ENCODE measurements around the gene B4GALT5. TPM values are rescaled to one million over a fixed set of nuclear protein-coding genes. Genes with fewer than 3 reads are reported as not detected.
A peak's percentile ranks its signal among the peaks of the same experiment; 100 is the strongest.

Gene B4GALT5
- total RNA-seq, 2 donors from 2014 or later, result 62.1 to 74.9 TPM

GRCh38 chr20:49661560-49662329, 51.9 kb downstream of the B4GALT5 start:
- H3K4me3 Mint-ChIP-seq, result peak overlapping the region; percentile 82
- DNase-seq (ENCODE audit: low spot score) (no peak), ATAC-seq (peak; percentile 82 to 88)
- H3K9me3 Mint-ChIP-seq, result no peaks in the 10 kb centered on the region
- no peak overlapping the region for H3K27ac Mint-ChIP-seq
- no peaks in the 10 kb centered on the region for H3K27me3 Mint-ChIP-seq
- peaks cover 47 to 54% of the 10 kb centered on the region in 2 donors for H3K4me1 Mint-ChIP-seq (ENCODE audit: low read depth in 2 of 2)
- no peaks in the 10 kb centered on the region for H3K36me3 Mint-ChIP-seq

- ATAC-seq (no peak), DNase-seq (ENCODE audit: low spot score) (no peak)
- Mint-ChIP-seq H3K9me3 (no peaks in the 10 kb centered on the region), H3K27ac (no peak overlapping the region), H3K4me3 (no peak overlapping the region), H3K4me1 (ENCODE audit: low read depth in 2 of 2) (peaks cover 48 to 56% of the 10 kb centered on the region in 2 donors), H3K27me3 (no peaks in the 10 kb centered on the region), H3K36me3 (peaks cover 8% of the 10 kb centered on the region)
Measured at GRCh38 chr20:49660912-49661311, 52.8 kb downstream of the B4GALT5 start.

GRCh38 chr20:49659056-49659455, 54.6 kb downstream of the B4GALT5 start:
- DNase-seq (ENCODE audit: low spot score) (no peak), ATAC-seq (no peak)
- Mint-ChIP-seq H3K9me3 (no peaks in the 10 kb centered on the region), H3K27ac (no peak overlapping the region), H3K4me3 (no peak overlapping the region), H3K36me3 (peaks cover 15% of the 10 kb centered on the region), H3K4me1 (ENCODE audit: low read depth in 2 of 2) (peaks cover 44 to 46% of the 10 kb centered on the region in 2 donors), H3K27me3 (no peaks in the 10 kb centered on the region)

GRCh38 chr20:49658508-49658907, 55.2 kb downstream of the B4GALT5 start:
- no peak for DNase-seq (ENCODE audit: low spot score)
- H3K36me3 Mint-ChIP-seq, result peaks cover 21% of the 10 kb centered on the region
- no peaks in the 10 kb centered on the region for H3K27me3 Mint-ChIP-seq
- no peaks in the 10 kb centered on the region for H3K9me3 Mint-ChIP-seq
- ATAC-seq, result no peak
- no peak overlapping the region for H3K27ac Mint-ChIP-seq
- no peak overlapping the region for H3K4me3 Mint-ChIP-seq
- peaks cover 42 to 46% of the 10 kb centered on the region in 2 donors for H3K4me1 Mint-ChIP-seq (ENCODE audit: low read depth in 2 of 2)

GRCh38 chr20:49657118-49657901, 56.4 kb downstream of the B4GALT5 start:
- Mint-ChIP-seq H3K36me3 (peaks cover 24% of the 10 kb centered on the region), H3K27ac (peak overlapping the region in 1 of 2 donors; percentile 73), H3K9me3 (no peaks in the 10 kb centered on the region), H3K4me3 (peak overlapping the region; percentile 56), H3K4me1 (ENCODE audit: low read depth in 2 of 2) (peaks cover 31 to 44% of the 10 kb centered on the region in 2 donors), H3K27me3 (no peaks in the 10 kb centered on the region)
- DNase-seq (ENCODE audit: low spot score) (no peak), ATAC-seq (peak; percentile 36 to 55)

- Mint-ChIP-seq H3K4me1 (ENCODE audit: low read depth in 2 of 2) (peaks cover 22 to 38% of the 10 kb centered on the region in 2 donors), H3K36me3 (peaks cover 24% of the 10 kb centered on the region), H3K4me3 (no peak overlapping the region), H3K27me3 (no peaks in the 10 kb centered on the region), H3K9me3 (no peaks in the 10 kb centered on the region), H3K27ac (peak overlapping the region in 1 of 2 donors; percentile 73)
- DNase-seq (ENCODE audit: low spot score), result no peak
- ATAC-seq, result no peak
Measured at GRCh38 chr20:49656304-49656703, 57.4 kb downstream of the B4GALT5 start.

- DNase-seq (ENCODE audit: low spot score) (no peak), ATAC-seq (no peak)
- Mint-ChIP-seq H3K36me3 (peaks cover 24% of the 10 kb centered on the region), H3K27ac (peak overlapping the region; percentile 47 to 74), H3K4me3 (no peak overlapping the region), H3K27me3 (no peaks in the 10 kb centered on the region), H3K9me3 (no peaks in the 10 kb centered on the region), H3K4me1 (ENCODE audit: low read depth in 2 of 2) (peaks cover 22 to 36% of the 10 kb centered on the region in 2 donors)
Measured at GRCh38 chr20:49653925-49654434, 59.7 kb downstream of the B4GALT5 start.

GRCh38 chr20:49649672-49650071, 64.0 kb downstream of the B4GALT5 start:
- DNase-seq (ENCODE audit: low spot score) (no peak), ATAC-seq (no peak)
- H3K36me3 Mint-ChIP-seq, result peaks cover 38% of the 10 kb centered on the region
- no peak overlapping the region for H3K27ac Mint-ChIP-seq
- H3K9me3 Mint-ChIP-seq, result no peaks in the 10 kb centered on the region
- no peak overlapping the region for H3K4me3 Mint-ChIP-seq
- no peaks in the 10 kb centered on the region for H3K27me3 Mint-ChIP-seq
- H3K4me1 Mint-ChIP-seq (ENCODE audit: low read depth in 2 of 2), result peaks cover 20 to 27% of the 10 kb centered on the region in 2 donors

GRCh38 chr20:49647550-49647949, 66.1 kb downstream of the B4GALT5 start:
- DNase-seq (ENCODE audit: low spot score), result no peak
- Mint-ChIP-seq H3K4me3 (no peak overlapping the region), H3K27me3 (no peaks in the 10 kb centered on the region), H3K36me3 (peaks cover 22% of the 10 kb centered on the region), H3K4me1 (ENCODE audit: low read depth in 2 of 2) (peaks cover 15 to 25% of the 10 kb centered on the region in 2 donors), H3K9me3 (no peaks in the 10 kb centered on the region), H3K27ac (peak overlapping the region; percentile 6 to 11)
- ATAC-seq, result no peak

- peak overlapping the region; percentile 20 to 45 for H3K27ac Mint-ChIP-seq
- peaks cover 23 to 28% of the 10 kb centered on the region in 2 donors for H3K4me1 Mint-ChIP-seq (ENCODE audit: low read depth in 2 of 2)
- DNase-seq (ENCODE audit: low spot score), result no peak
Measured at GRCh38 chr20:49646528-49646927, 67.2 kb downstream of the B4GALT5 start.

GRCh38 chr20:49646126-49646525, 67.6 kb downstream of the B4GALT5 start:
- no peaks in the 10 kb centered on the region for H3K27me3 Mint-ChIP-seq
- H3K27ac Mint-ChIP-seq, result peak overlapping the region; percentile 20 to 45
- H3K4me1 Mint-ChIP-seq (ENCODE audit: low read depth in 2 of 2), result peaks cover 27 to 32% of the 10 kb centered on the region in 2 donors
- H3K4me3 Mint-ChIP-seq, result no peak overlapping the region
- ATAC-seq (no peak), DNase-seq (ENCODE audit: low spot score) (no peak)
- H3K9me3 Mint-ChIP-seq, result no peaks in the 10 kb centered on the region
- peaks cover 29% of the 10 kb centered on the region for H3K36me3 Mint-ChIP-seq

More at GRCh38 chr20:49646528-49646927, 67.2 kb downstream of the B4GALT5 start:
- ATAC-seq, result no peak
- H3K36me3 Mint-ChIP-seq, result peaks cover 25% of the 10 kb centered on the region
- no peak overlapping the region for H3K4me3 Mint-ChIP-seq
- H3K9me3 Mint-ChIP-seq, result no peaks in the 10 kb centered on the region
- no peaks in the 10 kb centered on the region for H3K27me3 Mint-ChIP-seq

GRCh38 chr20:49644980-49645565, 68.6 kb downstream of the B4GALT5 start:
- no peak overlapping the region for H3K27ac Mint-ChIP-seq

GRCh38 chr20:49642816-49643215, 70.9 kb downstream of the B4GALT5 start:
- peak overlapping the region; percentile 52 to 54 for H3K27ac Mint-ChIP-seq
- no peaks in the 10 kb centered on the region for H3K9me3 Mint-ChIP-seq
- H3K36me3 Mint-ChIP-seq, result peaks cover 34% of the 10 kb centered on the region
- H3K27me3 Mint-ChIP-seq, result no peaks in the 10 kb centered on the region
- H3K4me1 Mint-ChIP-seq (ENCODE audit: low read depth in 2 of 2), result peaks cover 32 to 33% of the 10 kb centered on the region in 2 donors
- H3K4me3 Mint-ChIP-seq, result no peak overlapping the region
- DNase-seq (ENCODE audit: low spot score) (no peak), ATAC-seq (no peak)

More at GRCh38 chr20:49644980-49645565, 68.6 kb downstream of the B4GALT5 start:
- Mint-ChIP-seq H3K4me1 (ENCODE audit: low read depth in 2 of 2) (peaks cover 32 to 37% of the 10 kb centered on the region in 2 donors), H3K36me3 (peaks cover 37% of the 10 kb centered on the region), H3K27me3 (no peaks in the 10 kb centered on the region), H3K4me3 (no peak overlapping the region), H3K9me3 (no peaks in the 10 kb centered on the region)
- DNase-seq (ENCODE audit: low spot score), result no peak
- ATAC-seq, result no peak

All from natural killer cell treated with Interleukin-12 subunit alpha and Interleukin-12 subunit beta and Interleukin-15 and Interleukin-18, amount 100 ng/mL, for 72 hours (primary cell).